Mucosa of descending colon (tissue), 3 donors: ENCODE data around the gene GRK5. TPM values are rescaled to one million over a fixed set of nuclear protein-coding genes. Genes with fewer than 3 reads are reported as not detected.
A peak's percentile ranks its signal among the peaks of the same experiment; 100 is the strongest.

Experiments used
- ATAC-seq: fragments of 200-7000 bp; cut with Tn5 transposase; one replicate; pipeline ENCODE4 v1.9.1; 2020; ENCODE audit warnings: mild to moderate bottlenecking, moderate library complexity
- DNase-seq, 3 donors: peaks; one replicate each; pipeline ENCODE4 v3.0.0-alpha.2; 2020
- H3K36me3 ChIP-seq: fragments of 200-600 bp; one replicate; pipeline ENCODE4 v1.8.0; 2021; ENCODE audit warnings: low read depth, mild to moderate bottlenecking
- H3K4me1 ChIP-seq: fragments of 200-600 bp; one replicate; pipeline ENCODE4 v1.8.0; 2021; ENCODE audit warnings: low read depth, mild to moderate bottlenecking
- H3K4me3 ChIP-seq: fragments of 200-600 bp; one replicate; pipeline ENCODE4 v1.8.0; 2021; ENCODE audit warnings: mild to moderate bottlenecking
- H3K9me3 ChIP-seq: fragments of 200-600 bp; one replicate; pipeline ENCODE4 v1.8.0; 2021; ENCODE audit warnings: mild to moderate bottlenecking
- CTCF ChIP-seq: fragments of 200-600 bp; IDR thresholded peaks from one replicate; pipeline ENCODE4 v1.8.0; 2022; ENCODE audit warnings: antibody characterized with exemption, mild to moderate bottlenecking
- intact Hi-C, 2 donors: fragments of 100-400 bp; cut with DNase I in 1 of 2; cut with micrococcal nuclease in 1 of 2; formaldehyde crosslinking; loops; one replicate each; pipeline versions ENCODE4 v1.11.0 to v1.11.1; 2022; cut with DNase I, micrococcal nuclease
- total RNA-seq, 3 donors: library from RNA; stranded (reverse); fragmentation: NEBNext Ultra II Directional in 2 of 3; extraction: Animal tissue kit (Norgen Biotek cat#: 25700) in 2 of 3; gene quantifications; one replicate each; pipeline versions ENCODE4 v1.2.1 to v1.2.4, GENCODE V29; 2021 to 2023
- donor health status: DM: no; HTN: no; CAD: no; lungs with moderate emphysema.
- donor health status: DM: no; HTN: no; CAD: no.
- donor health status: DM: no; HTN: yes; CAD: no.

GRK5 gene
- total RNA-seq, 3 donors from 2014 or later: 6.6 to 27.1 (median 8.3) TPM

GRCh38 chr10:119368581-119368980 lies 161.2 kb downstream of the GRK5 start:
- ATAC-seq (no peak), DNase-seq (peak in 1 of 3 donors; percentile 50)
- H3K4me1 ChIP-seq: peaks cover 12% of the 10 kb centered on the region
- no peaks in the 10 kb centered on the region for H3K9me3 ChIP-seq
- no peak overlapping the region for H3K4me3 ChIP-seq
- TF ChIP-seq CTCF: no peak
- H3K36me3 ChIP-seq: no peaks in the 10 kb centered on the region
- intact Hi-C loops: no loop called here

- Histone ChIP-seq H3K36me3 (no peaks in the 10 kb centered on the region), H3K9me3 (no peaks in the 10 kb centered on the region), H3K4me1 (peaks cover 12% of the 10 kb centered on the region), H3K4me3 (no peak overlapping the region)
- no peak for TF ChIP-seq CTCF
- peak in 1 of 3 donors; percentile 61 for DNase-seq
- peak; percentile 42 for ATAC-seq
- intact Hi-C loops: no loop called here
Observed at GRCh38 chr10:119368991-119369869, 161.9 kb downstream of the GRK5 start.

- no peaks in the 10 kb centered on the region for H3K9me3 ChIP-seq
- no peaks in the 10 kb centered on the region for H3K36me3 ChIP-seq
- ATAC-seq (no peak), DNase-seq (peak in 2 of 3 donors; percentile 28 to 49)
- H3K4me3 ChIP-seq: no peak overlapping the region
- peaks cover 12% of the 10 kb centered on the region for H3K4me1 ChIP-seq
- no peak for TF ChIP-seq CTCF
- intact Hi-C loops: no loop called here
Observed at GRCh38 chr10:119370111-119370741, 162.9 kb downstream of the GRK5 start.

GRCh38 chr10:119370972-119371703 lies 163.8 kb downstream of the GRK5 start:
- TF ChIP-seq CTCF: no peak
- DNase-seq (peak in 1 of 3 donors; percentile 61), ATAC-seq (peak; percentile 36)
- no peaks in the 10 kb centered on the region for H3K36me3 ChIP-seq
- intact Hi-C loops: no loop called here
- peaks cover 12% of the 10 kb centered on the region for H3K4me1 ChIP-seq
- H3K4me3 ChIP-seq: no peak overlapping the region
- no peaks in the 10 kb centered on the region for H3K9me3 ChIP-seq

GRCh38 chr10:119371704-119372663 lies 164.6 kb downstream of the GRK5 start:
- Histone ChIP-seq H3K4me1 (peaks cover 12% of the 10 kb centered on the region), H3K4me3 (no peak overlapping the region), H3K9me3 (no peaks in the 10 kb centered on the region), H3K36me3 (no peaks in the 10 kb centered on the region)
- DNase-seq: peak in 1 of 3 donors; percentile 31
- intact Hi-C loops: no loop called here
- TF ChIP-seq CTCF: no peak
- no peak for ATAC-seq
